ENCODE measurements around the gene AKIRIN1. TPM values are rescaled to one million over a fixed set of nuclear protein-coding genes. Genes with fewer than 3 reads are reported as not detected.

The AKIRIN1 gene
- total and polyA plus RNA-seq, 8 donors = 7.5 to 21.8 (median 12.1) TPM

- Histone ChIP-seq H3K4me3 (no peak overlapping the region), H3K27ac (no peak overlapping the region), H3K36me3 (no peaks in the 10 kb centered on the region), H3K9me3 (no peaks in the 10 kb centered on the region), H3K4me1 (peaks cover 9 to 12% (median 11%) of the 10 kb centered on the region in 3 donors), H3K27me3 (no peaks in the 10 kb centered on the region)
- TF ChIP-seq, protein P1, sequence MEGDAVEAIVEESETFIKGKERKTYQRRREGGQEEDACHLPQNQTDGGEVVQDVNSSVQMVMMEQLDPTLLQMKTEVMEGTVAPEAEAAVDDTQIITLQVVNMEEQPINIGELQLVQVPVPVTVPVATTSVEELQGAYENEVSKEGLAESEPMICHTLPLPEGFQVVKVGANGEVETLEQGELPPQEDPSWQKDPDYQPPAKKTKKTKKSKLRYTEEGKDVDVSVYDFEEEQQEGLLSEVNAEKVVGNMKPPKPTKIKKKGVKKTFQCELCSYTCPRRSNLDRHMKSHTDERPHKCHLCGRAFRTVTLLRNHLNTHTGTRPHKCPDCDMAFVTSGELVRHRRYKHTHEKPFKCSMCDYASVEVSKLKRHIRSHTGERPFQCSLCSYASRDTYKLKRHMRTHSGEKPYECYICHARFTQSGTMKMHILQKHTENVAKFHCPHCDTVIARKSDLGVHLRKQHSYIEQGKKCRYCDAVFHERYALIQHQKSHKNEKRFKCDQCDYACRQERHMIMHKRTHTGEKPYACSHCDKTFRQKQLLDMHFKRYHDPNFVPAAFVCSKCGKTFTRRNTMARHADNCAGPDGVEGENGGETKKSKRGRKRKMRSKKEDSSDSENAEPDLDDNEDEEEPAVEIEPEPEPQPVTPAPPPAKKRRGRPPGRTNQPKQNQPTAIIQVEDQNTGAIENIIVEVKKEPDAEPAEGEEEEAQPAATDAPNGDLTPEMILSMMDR (IDR thresholded peaks at IDR 0.05) = no peak
- FAIRE-seq = no peak
- ATAC-seq = no peak
- intact Hi-C loops (cut with DNase I) = no loop called here
- whole genome bisulfite sequencing, 2 donors = 85 to 87% methylated on average over 5 of the region's 5 CpGs
- DNase-seq = no peak
Measured at GRCh38 chr1:38994196-38994595, 3.1 kb downstream of the AKIRIN1 start.

GRCh38 chr1:38997034-38997900 lies 6.2 kb downstream of the AKIRIN1 start:
- no peaks in the 10 kb centered on the region for H3K9me3 ChIP-seq
- no peak for DNase-seq
- intact Hi-C loops (cut with DNase I) = no loop called here
- FAIRE-seq = no peak
- peaks cover 0 to 12% (median 12%) of the 10 kb centered on the region in 3 donors for H3K36me3 ChIP-seq
- no peak for ATAC-seq
- 55 to 58% methylated on average over 4 of the region's 4 CpGs for WGBS, 2 donors
- peaks cover 6 to 11% (median 9%) of the 10 kb centered on the region in 3 donors for H3K4me1 ChIP-seq
- H3K27me3 ChIP-seq = no peaks in the 10 kb centered on the region
- H3K4me3 ChIP-seq = no peak overlapping the region
- H3K27ac ChIP-seq = no peak overlapping the region
- TF ChIP-seq, protein P1 (IDR thresholded peaks at IDR 0.05) = no peak

DNA sequence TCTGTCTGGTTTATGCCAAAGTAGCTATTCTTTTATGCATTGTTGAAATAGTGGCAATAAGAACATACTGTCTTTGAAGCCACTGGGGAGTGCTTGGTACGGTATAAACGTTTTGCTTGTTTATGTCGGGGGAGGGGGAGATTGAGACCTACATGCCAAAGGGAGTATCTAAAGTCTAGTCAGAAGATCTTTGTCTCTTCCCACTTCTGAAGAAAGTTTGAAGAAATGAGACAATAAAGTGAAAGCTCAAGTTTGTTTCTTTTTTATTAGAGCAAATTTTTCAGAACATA lies 6.8 kb downstream of the AKIRIN1 start:
- ATAC-seq (no peak), DNase-seq (no peak), FAIRE-seq (no peak)
- Histone ChIP-seq H3K4me3 (no peak overlapping the region), H3K27ac (no peak overlapping the region), H3K36me3 (peaks cover 0 to 18% (median 17%) of the 10 kb centered on the region in 3 donors), H3K4me1 (peaks cover 4 to 11% (median 6%) of the 10 kb centered on the region in 3 donors), H3K9me3 (no peaks in the 10 kb centered on the region), H3K27me3 (no peaks in the 10 kb centered on the region)
- TF ChIP-seq, protein P1 (IDR thresholded peaks at IDR 0.05) = no peak
- 43% methylated on average over 3 of the region's 3 CpGs for WGBS, 2 donors
- intact Hi-C loops (cut with DNase I) = no loop called here

DNA sequence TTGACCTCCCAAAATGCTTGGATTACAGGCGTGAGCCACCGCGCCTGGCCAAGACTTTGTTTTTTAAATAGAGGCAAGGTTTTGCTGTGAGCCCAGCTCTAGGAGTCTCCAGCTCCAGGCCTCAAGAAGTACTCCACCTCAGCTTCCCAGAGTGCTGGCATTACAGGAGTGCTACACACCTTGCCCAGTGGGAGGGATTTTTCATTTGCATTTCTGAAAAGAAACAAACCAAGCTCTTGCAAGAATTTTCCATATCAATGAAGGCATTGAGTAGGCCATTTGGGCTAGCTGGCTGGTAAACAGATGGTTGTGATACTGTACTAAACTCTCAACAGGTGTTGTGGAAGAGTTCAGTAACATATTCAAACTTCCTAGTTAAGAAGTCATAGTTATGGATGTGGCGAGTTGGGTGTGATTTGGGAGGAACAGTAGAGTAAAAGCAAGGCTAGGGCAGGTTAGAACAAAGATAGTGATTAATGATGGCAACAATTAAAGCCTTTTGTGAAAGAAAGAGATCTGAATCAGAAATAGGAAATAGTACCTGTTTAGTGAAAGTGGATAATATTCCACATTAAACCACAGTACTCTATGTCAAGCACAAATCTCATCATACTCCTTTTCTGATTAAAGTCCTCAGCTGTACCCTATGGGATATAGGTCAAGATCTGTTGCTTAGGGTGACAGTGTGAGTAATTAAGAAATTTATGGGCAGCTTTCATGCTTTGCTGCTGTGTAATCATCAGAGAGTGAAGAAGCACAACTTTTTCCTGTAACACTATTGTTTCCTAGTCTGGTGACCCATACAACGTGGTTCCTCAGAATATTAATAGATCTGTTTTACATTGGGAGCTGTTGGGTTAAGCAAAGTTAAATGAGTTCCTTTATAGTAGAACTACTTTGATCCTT lies 10.7 kb downstream of the AKIRIN1 start:
- peaks cover 0 to 54% (median 27%) of the 10 kb centered on the region in 3 donors for H3K36me3 ChIP-seq
- DNase-seq (no peak), ATAC-seq (no peak), FAIRE-seq (no peak)
- H3K4me3 ChIP-seq = no peak overlapping the region
- 91 to 93% methylated on average over 5 of the region's 5 CpGs for WGBS, 2 donors
- intact Hi-C loops (cut with DNase I) = no loop called here
- TF ChIP-seq, protein P1 (IDR thresholded peaks at IDR 0.05) = no peak
- H3K27ac ChIP-seq = no peak overlapping the region
- H3K9me3 ChIP-seq = no peaks in the 10 kb centered on the region
- no peaks in the 10 kb centered on the region for H3K27me3 ChIP-seq
- peaks cover 0 to 10% (median 3%) of the 10 kb centered on the region in 3 donors for H3K4me1 ChIP-seq

Data from pancreas (tissue), 10 donors.